ENCODE measurements around the gene INPP4A.

DNA sequence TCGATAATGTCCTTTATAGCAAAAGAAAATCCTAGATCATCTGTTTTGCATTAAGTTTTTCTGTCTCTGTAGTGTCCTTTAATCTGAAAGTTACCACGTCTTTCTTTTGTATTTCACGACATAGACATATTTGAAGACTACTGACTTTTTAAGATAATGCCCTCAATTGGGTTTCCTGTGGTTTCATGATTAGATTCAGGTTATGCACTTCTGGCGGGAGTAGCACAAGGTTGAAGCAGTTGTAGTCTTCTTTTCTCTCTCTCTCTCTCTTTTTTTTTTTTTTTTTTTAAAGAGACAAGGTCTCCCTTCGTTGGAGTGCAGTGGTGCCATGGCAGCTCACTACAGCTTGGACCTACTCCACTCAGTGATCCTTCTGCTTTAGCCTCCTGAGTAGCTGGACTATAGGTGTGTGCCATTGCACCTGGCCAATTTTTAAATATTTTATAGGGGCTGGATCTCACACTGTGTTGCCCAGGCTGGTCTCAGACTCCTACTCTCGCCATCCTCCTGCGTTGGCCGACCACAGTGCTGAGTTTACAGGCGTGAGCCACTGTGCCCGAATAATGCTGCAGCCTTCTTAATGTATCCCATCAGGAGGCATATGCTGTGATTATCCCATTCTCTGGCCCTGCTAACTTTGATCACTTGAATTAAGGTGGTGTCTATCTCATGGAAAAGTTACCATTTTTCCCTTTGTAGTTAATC is 3.9 kb downstream of the INPP4A start:
- TF ChIP-seq EZH2 (IDR thresholded peaks at IDR 0.05; ENCODE audit: borderline replicate concordance, control insufficient read depth, low read depth, low read length) (no peak), FOXM1 (IDR thresholded peaks at IDR 0.05; ENCODE audit: low read depth, low read length) (no peak), SRF (IDR thresholded peaks at IDR 0.05; ENCODE audit: low read depth in 2 of 2, low read length in 2 of 2) (no peak), HDAC2 (IDR thresholded peaks at IDR 0.05) (no peak), ZNF384 (IDR thresholded peaks at IDR 0.05; ENCODE audit: borderline replicate concordance, low read depth, low read length) (peak; percentile 93), CBFB (IDR thresholded peaks at IDR 0.05; ENCODE audit: low read depth) (no peak), ZNF274 (IDR thresholded peaks at IDR 0.05; ENCODE audit: insufficient read depth, insufficient read length) (no peak), POLR2A (IDR thresholded peaks at IDR 0.05; ENCODE audit: low read depth, low read length) (no peak)
- TF ChIP-seq, protein P1, sequence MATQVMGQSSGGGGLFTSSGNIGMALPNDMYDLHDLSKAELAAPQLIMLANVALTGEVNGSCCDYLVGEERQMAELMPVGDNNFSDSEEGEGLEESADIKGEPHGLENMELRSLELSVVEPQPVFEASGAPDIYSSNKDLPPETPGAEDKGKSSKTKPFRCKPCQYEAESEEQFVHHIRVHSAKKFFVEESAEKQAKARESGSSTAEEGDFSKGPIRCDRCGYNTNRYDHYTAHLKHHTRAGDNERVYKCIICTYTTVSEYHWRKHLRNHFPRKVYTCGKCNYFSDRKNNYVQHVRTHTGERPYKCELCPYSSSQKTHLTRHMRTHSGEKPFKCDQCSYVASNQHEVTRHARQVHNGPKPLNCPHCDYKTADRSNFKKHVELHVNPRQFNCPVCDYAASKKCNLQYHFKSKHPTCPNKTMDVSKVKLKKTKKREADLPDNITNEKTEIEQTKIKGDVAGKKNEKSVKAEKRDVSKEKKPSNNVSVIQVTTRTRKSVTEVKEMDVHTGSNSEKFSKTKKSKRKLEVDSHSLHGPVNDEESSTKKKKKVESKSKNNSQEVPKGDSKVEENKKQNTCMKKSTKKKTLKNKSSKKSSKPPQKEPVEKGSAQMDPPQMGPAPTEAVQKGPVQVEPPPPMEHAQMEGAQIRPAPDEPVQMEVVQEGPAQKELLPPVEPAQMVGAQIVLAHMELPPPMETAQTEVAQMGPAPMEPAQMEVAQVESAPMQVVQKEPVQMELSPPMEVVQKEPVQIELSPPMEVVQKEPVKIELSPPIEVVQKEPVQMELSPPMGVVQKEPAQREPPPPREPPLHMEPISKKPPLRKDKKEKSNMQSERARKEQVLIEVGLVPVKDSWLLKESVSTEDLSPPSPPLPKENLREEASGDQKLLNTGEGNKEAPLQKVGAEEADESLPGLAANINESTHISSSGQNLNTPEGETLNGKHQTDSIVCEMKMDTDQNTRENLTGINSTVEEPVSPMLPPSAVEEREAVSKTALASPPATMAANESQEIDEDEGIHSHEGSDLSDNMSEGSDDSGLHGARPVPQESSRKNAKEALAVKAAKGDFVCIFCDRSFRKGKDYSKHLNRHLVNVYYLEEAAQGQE (IDR thresholded peaks at IDR 0.05; ENCODE audit: low read depth, low read length) = no peak
- TF ChIP-seq, protein P2, sequence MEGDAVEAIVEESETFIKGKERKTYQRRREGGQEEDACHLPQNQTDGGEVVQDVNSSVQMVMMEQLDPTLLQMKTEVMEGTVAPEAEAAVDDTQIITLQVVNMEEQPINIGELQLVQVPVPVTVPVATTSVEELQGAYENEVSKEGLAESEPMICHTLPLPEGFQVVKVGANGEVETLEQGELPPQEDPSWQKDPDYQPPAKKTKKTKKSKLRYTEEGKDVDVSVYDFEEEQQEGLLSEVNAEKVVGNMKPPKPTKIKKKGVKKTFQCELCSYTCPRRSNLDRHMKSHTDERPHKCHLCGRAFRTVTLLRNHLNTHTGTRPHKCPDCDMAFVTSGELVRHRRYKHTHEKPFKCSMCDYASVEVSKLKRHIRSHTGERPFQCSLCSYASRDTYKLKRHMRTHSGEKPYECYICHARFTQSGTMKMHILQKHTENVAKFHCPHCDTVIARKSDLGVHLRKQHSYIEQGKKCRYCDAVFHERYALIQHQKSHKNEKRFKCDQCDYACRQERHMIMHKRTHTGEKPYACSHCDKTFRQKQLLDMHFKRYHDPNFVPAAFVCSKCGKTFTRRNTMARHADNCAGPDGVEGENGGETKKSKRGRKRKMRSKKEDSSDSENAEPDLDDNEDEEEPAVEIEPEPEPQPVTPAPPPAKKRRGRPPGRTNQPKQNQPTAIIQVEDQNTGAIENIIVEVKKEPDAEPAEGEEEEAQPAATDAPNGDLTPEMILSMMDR (IDR thresholded peaks at IDR 0.05 in 2 of 3, conservative IDR thresholded peaks at IDR 0.05 in 1 of 3; ENCODE audit: control insufficient read depth in 2 of 3, extremely low read depth in 1 of 3, insufficient read depth in 1 of 3, low read depth in 3 of 3, low read length in 3 of 3) = no peak

Measured in GM12878 (cell line).